GM12878 (cell line): ENCODE data around the gene MYMK. TPM values are rescaled to one million over a fixed set of nuclear protein-coding genes. Genes with fewer than 3 reads are reported as not detected.

Experiments used
- ATAC-seq: fragments of 200-7000 bp; cut with Tn5 transposase; 3 replicates; pipeline ENCODE4 v1.9.1; 2020; ENCODE audit warnings: mild to moderate bottlenecking, moderate library complexity
- BruUV-seq: library from RNA; stranded (reverse); fragments of 400-500 nt; replicated peaks from 2 replicates; lab custom pipeline; 2021; lab: Mats Ljungman, UMichigan
- CTCF ChIA-PET: fragments of 300-600 bp; sonication (Branson Sonifier 250); formaldehyde crosslinking; extraction: SDS; loops from one replicate; lab custom pipeline; 2021; ENCODE audit warnings: inconsistent platforms; lab: Yijun Ruan, JAX
- POLR2A ChIA-PET: fragments of 350-600 bp; formaldehyde crosslinking; extraction: SDS; loops from one replicate; lab custom pipeline; 2021; ENCODE audit warnings: inconsistent platforms; lab: Charles Lee
- RAD21 ChIA-PET: fragments of 300-600 bp; sonication (Branson Sonifier 250); formaldehyde crosslinking; loops from one replicate; lab custom pipeline; 2023; ENCODE audit warnings: antibody characterized with exemption; ENCODE audit not compliant: unreplicated experiment; lab: Charles Lee
- SMC1A ChIA-PET: fragments of 300-600 bp; sonication (Branson Sonifier 250); formaldehyde crosslinking; loops from one replicate; lab custom pipeline; 2023; ENCODE audit not compliant: unreplicated experiment, uncharacterized antibody; lab: Charles Lee
- DNase-seq: peaks from one replicate; pipeline ENCODE4 v3.0.0-alpha.2; 2011; ENCODE audit warnings: low read depth, low spot score
- FAIRE-seq: peaks from 3 replicates; lab custom pipeline; 2011; peaks lifted over from hg19 to GRCh38; lab: Jason Lieb, UNC
- H2AFZ ChIP-seq: 2 replicates; pipeline ENCODE4 v1.6.0; 2011; ENCODE audit warnings: low read depth, low read length, control low read depth; ENCODE audit not compliant: control insufficient read depth
- H3K27ac ChIP-seq: 2 replicates; pipeline ENCODE4 v1.5.1; 2011; ENCODE audit warnings: control low read depth; ENCODE audit not compliant: control insufficient read depth, insufficient read depth
- H3K27me3 ChIP-seq, 2 experiments: replicated peaks in 1 of 2; 2 replicates each; pipeline versions ENCODE4 v1.6.0 to v1.6.1; 2011; ENCODE audit warnings: low read length in 1 of 2; ENCODE audit not compliant: control insufficient read depth in 2 of 2, insufficient read depth in 2 of 2
- H3K36me3 ChIP-seq, 2 experiments: 2 replicates each; pipeline ENCODE4 v1.5.1; 2011; ENCODE audit warnings: low read length in 1 of 2; ENCODE audit not compliant: control insufficient read depth in 2 of 2, insufficient read depth in 2 of 2
- H3K4me1 ChIP-seq: 2 replicates; pipeline ENCODE4 v1.6.1; 2011; ENCODE audit warnings: mild to moderate bottlenecking, low read length, moderate library complexity, mixed read lengths; ENCODE audit not compliant: control insufficient read depth, insufficient read depth
- H3K4me2 ChIP-seq: 2 replicates; pipeline ENCODE4 v1.6.0; 2011; ENCODE audit warnings: control low read depth; ENCODE audit not compliant: control insufficient read depth, insufficient read depth
- H3K4me3 ChIP-seq: fragments of 200-600 bp; sonication (generic); 2 replicates; pipeline ENCODE4 v1.5.1; 2016
- H3K79me2 ChIP-seq: 2 replicates; pipeline ENCODE4 v1.6.0; 2011; ENCODE audit warnings: low read length; ENCODE audit not compliant: control insufficient read depth, insufficient read depth
- H3K9ac ChIP-seq: 2 replicates; pipeline ENCODE4 v1.8.0; 2011; ENCODE audit warnings: low read length, control low read depth, mixed read lengths; ENCODE audit not compliant: control insufficient read depth, insufficient read depth
- H3K9me3 ChIP-seq: replicated peaks from 3 replicates; pipeline ENCODE4 v1.5.1; 2011; ENCODE audit warnings: mild to moderate bottlenecking, low read length; ENCODE audit not compliant: control insufficient read depth, insufficient read depth
- H4K20me1 ChIP-seq: 2 replicates; pipeline ENCODE4 v1.6.0; 2011; ENCODE audit not compliant: control insufficient read depth, insufficient read depth
- CEBPB ChIP-seq, 2 experiments: fragments of 150-350 bp in 1 of 2; IDR thresholded peaks; 2 replicates each; pipeline ENCODE4 v1.6.1; 2012 to 2014; ENCODE audit warnings: low read depth in 2 of 2, low read length in 2 of 2, borderline replicate concordance in 1 of 2, inconsistent platforms in 1 of 2
- LARP7 ChIP-seq: fragments of 450-650 bp; IDR thresholded peaks from 2 replicates; pipeline ENCODE4 v1.6.1; 2017; ENCODE audit warnings: mild to moderate bottlenecking
- WRNIP1 ChIP-seq: IDR thresholded peaks from 2 replicates; pipeline ENCODE4 v1.6.1; 2011; ENCODE audit warnings: low read depth, low read length, improper control_type of control experiment, borderline replicate concordance
- ZSCAN29 ChIP-seq: fragments of 450-650 bp; IDR thresholded peaks from 2 replicates; pipeline ENCODE4 v1.6.1; 2017; ENCODE audit warnings: mild to moderate bottlenecking, moderate library complexity
- WGBS: methylation state at CpG from one replicate; pipeline ENCODE4 v1.1.6; 2016; ENCODE audit warnings: low lambda C conversion rate; ENCODE audit not compliant: insufficient replicate concordance, insufficient coverage; ENCODE audit errors: missing lambda C conversion rate; 5-methylcytosine and 5-hydroxymethylcytosine counted together
- in situ Hi-C: fragments of 300-500 bp; cut with MboI; formaldehyde crosslinking; loops from 9 replicates; pipeline ENCODE4 v1.14.3; 2018; ENCODE audit warnings: mixed read lengths
- intact Hi-C: fragments of 100-400 bp; cut with micrococcal nuclease; formaldehyde crosslinking; loops from one replicate; pipeline ENCODE4 v1.14.2; 2022; ENCODE audit not compliant: unreplicated experiment
- polyA plus RNA-seq, 11 experiments: library from polyadenylated mRNA; depleted of rRNA in 4 of 11; unstranded in 6 of 11; stranded (reverse) in 5 of 11; fragments of >200 nt; fragmentation: Nextera tagmentation in 4 of 11; fragmentation: Illumina TruSeq in 1 of 11; extraction: Ambion mirVana in 4 of 11; extraction: Trizol in 1 of 11; gene quantifications; 1 replicate in 1 of 11; 2 replicates in 10 of 11; pipeline versions ENCODE4 v1.2.1 to v1.2.3, GENCODE V29; 2011 to 2016; ENCODE audit warnings: inconsistent platforms in 2 of 11, missing spikeins in 2 of 11, low read depth in 1 of 11
- total RNA-seq, 4 experiments: library from RNA; depleted of rRNA in 3 of 4; stranded (reverse); fragments of >200 nt in 3 of 4; fragmentation: Illumina TruSeq in 1 of 4; extraction: Trizol in 1 of 4; gene quantifications; 2 replicates each; pipeline versions ENCODE4 v1.2.1 to v1.2.3, GENCODE V29; 2013 to 2021
- TF ChIP-seq, protein P1 (sequence below): fragments of 450-650 bp; IDR thresholded peaks from 2 replicates; pipeline ENCODE4 v1.6.1; 2016; ENCODE audit warnings: mild to moderate bottlenecking, moderate library complexity, borderline replicate concordance
- TF ChIP-seq, protein P2 (sequence below): fragments of 150-350 bp; IDR thresholded peaks from 2 replicates; pipeline ENCODE4 v1.6.1; 2016; ENCODE audit warnings: low read depth, low read length
- TF ChIP-seq, protein P3 (sequence below): fragments of 450-650 bp; IDR thresholded peaks from 2 replicates; pipeline ENCODE4 v1.6.1; 2017; ENCODE audit warnings: mild to moderate bottlenecking, moderate library complexity

Gene MYMK
- total and polyA plus RNA-seq, 10 of the 15 experiments (the other 5 are each of a cell fraction or from before 2014, with no cell fraction given): not detected

DNA sequence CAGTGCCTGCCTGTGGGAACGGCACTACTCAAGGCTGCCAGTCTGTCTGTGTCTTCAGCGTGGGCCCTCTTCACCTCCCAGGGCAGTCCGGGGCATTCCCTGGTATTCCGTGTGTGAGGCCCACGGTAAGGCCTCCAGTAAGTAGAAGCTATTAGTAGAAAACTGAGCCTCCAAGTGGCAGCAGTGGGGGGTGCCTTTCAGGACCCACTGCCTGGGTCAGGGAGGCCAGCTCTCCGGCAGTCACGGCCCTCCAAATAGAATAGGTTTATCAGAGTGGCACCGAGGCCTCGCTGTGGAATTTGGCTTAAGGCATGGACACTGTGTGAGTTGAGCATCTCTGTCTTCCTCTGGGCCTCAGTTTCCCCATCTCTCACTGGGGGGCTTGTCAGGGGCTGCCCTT lies 32.8 kb upstream of the MYMK start (continued):
- TF ChIP-seq, protein P1, sequence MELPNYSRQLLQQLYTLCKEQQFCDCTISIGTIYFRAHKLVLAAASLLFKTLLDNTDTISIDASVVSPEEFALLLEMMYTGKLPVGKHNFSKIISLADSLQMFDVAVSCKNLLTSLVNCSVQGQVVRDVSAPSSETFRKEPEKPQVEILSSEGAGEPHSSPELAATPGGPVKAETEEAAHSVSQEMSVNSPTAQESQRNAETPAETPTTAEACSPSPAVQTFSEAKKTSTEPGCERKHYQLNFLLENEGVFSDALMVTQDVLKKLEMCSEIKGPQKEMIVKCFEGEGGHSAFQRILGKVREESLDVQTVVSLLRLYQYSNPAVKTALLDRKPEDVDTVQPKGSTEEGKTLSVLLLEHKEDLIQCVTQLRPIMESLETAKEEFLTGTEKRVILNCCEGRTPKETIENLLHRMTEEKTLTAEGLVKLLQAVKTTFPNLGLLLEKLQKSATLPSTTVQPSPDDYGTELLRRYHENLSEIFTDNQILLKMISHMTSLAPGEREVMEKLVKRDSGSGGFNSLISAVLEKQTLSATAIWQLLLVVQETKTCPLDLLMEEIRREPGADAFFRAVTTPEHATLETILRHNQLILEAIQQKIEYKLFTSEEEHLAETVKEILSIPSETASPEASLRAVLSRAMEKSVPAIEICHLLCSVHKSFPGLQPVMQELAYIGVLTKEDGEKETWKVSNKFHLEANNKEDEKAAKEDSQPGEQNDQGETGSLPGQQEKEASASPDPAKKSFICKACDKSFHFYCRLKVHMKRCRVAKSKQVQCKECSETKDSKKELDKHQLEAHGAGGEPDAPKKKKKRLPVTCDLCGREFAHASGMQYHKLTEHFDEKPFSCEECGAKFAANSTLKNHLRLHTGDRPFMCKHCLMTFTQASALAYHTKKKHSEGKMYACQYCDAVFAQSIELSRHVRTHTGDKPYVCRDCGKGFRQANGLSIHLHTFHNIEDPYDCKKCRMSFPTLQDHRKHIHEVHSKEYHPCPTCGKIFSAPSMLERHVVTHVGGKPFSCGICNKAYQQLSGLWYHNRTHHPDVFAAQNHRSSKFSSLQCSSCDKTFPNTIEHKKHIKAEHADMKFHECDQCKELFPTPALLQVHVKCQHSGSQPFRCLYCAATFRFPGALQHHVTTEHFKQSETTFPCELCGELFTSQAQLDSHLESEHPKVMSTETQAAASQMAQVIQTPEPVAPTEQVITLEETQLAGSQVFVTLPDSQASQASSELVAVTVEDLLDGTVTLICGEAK: no peak
- no peak for TF ChIP-seq ZSCAN29

DNA sequence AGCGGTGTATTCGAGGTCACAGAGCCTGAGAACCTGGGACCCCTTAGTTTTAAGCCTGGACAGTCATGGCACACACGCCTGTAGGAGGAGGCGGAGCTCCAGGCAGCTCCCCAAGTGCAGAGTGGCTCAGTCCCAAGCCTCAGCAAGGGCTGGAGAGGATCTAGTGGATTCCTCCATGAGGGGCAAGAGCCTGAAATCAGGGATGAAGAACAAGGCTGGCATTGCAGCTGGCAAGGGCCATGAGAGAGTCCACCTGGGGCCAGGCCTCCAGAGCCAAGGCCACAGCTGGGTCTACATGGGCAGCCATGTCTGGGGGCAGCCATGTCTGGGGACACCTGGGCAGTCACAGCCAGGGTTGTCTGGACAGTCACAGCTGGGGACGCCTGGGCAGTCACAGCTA lies 31.6 kb upstream of the MYMK start:
- POLR2A ChIA-PET: interaction anchor here (0.6 kb wide), 1 partner anchor 20 kb away, joined by 3 read pairs; no protein-coding TSS in a partner anchor
- DNase-seq (no peak), ATAC-seq (no peak), FAIRE-seq (no peak)
- Histone ChIP-seq H3K4me3 (no peak overlapping the region), H4K20me1 (no peaks in the 10 kb centered on the region), H3K36me3 (no peaks in the 10 kb centered on the region), H2AFZ (no peak overlapping the region), H3K79me2 (no peaks in the 10 kb centered on the region), H3K9ac (no peak overlapping the region), H3K27me3 (no peaks in the 10 kb centered on the region), H3K27ac (no peak overlapping the region), H3K9me3 (no peaks in the 10 kb centered on the region), H3K4me1 (peaks cover 15% of the 10 kb centered on the region), H3K4me2 (no peak overlapping the region)
- SMC1A ChIA-PET: no interaction called here
- CTCF ChIA-PET: interaction anchor here (1.4 kb wide), 1 partner anchor 16 kb away, joined by 4 read pairs; no protein-coding TSS in a partner anchor
- BruUV-seq: no TSS peak
- intact Hi-C loops: no loop called here
- in situ Hi-C loops: no loop called here
- RAD21 ChIA-PET: no interaction called here
- WGBS: 43% methylated on average over 5 of the region's 5 CpGs
- TF ChIP-seq WRNIP1: no peak
- TF ChIP-seq LARP7: no peak
- TF ChIP-seq, protein P2, sequence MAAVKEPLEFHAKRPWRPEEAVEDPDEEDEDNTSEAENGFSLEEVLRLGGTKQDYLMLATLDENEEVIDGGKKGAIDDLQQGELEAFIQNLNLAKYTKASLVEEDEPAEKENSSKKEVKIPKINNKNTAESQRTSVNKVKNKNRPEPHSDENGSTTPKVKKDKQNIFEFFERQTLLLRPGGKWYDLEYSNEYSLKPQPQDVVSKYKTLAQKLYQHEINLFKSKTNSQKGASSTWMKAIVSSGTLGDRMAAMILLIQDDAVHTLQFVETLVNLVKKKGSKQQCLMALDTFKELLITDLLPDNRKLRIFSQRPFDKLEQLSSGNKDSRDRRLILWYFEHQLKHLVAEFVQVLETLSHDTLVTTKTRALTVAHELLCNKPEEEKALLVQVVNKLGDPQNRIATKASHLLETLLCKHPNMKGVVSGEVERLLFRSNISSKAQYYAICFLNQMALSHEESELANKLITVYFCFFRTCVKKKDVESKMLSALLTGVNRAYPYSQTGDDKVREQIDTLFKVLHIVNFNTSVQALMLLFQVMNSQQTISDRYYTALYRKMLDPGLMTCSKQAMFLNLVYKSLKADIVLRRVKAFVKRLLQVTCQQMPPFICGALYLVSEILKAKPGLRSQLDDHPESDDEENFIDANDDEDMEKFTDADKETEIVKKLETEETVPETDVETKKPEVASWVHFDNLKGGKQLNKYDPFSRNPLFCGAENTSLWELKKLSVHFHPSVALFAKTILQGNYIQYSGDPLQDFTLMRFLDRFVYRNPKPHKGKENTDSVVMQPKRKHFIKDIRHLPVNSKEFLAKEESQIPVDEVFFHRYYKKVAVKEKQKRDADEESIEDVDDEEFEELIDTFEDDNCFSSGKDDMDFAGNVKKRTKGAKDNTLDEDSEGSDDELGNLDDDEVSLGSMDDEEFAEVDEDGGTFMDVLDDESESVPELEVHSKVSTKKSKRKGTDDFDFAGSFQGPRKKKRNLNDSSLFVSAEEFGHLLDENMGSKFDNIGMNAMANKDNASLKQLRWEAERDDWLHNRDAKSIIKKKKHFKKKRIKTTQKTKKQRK: no peak
- TF ChIP-seq CEBPB (IDR thresholded peaks at IDR 0.05; ENCODE audit: borderline replicate concordance in 1 of 2, low read depth in 2 of 2, low read length in 2 of 2): no peak
- TF ChIP-seq, protein P3, sequence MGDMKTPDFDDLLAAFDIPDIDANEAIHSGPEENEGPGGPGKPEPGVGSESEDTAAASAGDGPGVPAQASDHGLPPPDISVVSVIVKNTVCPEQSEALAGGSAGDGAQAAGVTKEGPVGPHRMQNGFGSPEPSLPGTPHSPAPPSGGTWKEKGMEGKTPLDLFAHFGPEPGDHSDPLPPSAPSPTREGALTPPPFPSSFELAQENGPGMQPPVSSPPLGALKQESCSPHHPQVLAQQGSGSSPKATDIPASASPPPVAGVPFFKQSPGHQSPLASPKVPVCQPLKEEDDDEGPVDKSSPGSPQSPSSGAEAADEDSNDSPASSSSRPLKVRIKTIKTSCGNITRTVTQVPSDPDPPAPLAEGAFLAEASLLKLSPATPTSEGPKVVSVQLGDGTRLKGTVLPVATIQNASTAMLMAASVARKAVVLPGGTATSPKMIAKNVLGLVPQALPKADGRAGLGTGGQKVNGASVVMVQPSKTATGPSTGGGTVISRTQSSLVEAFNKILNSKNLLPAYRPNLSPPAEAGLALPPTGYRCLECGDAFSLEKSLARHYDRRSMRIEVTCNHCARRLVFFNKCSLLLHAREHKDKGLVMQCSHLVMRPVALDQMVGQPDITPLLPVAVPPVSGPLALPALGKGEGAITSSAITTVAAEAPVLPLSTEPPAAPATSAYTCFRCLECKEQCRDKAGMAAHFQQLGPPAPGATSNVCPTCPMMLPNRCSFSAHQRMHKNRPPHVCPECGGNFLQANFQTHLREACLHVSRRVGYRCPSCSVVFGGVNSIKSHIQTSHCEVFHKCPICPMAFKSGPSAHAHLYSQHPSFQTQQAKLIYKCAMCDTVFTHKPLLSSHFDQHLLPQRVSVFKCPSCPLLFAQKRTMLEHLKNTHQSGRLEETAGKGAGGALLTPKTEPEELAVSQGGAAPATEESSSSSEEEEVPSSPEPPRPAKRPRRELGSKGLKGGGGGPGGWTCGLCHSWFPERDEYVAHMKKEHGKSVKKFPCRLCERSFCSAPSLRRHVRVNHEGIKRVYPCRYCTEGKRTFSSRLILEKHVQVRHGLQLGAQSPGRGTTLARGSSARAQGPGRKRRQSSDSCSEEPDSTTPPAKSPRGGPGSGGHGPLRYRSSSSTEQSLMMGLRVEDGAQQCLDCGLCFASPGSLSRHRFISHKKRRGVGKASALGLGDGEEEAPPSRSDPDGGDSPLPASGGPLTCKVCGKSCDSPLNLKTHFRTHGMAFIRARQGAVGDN: no peak
